LNCaP clone FGC (cell line): ENCODE data around the gene PRDM5.

Experiments used
- DNase-seq: peaks from one replicate; pipeline ENCODE4 v3.0.0-alpha.2; 2011; ENCODE audit warnings: low read depth
- H3K4me3 ChIP-seq: 2 replicates; pipeline ENCODE4 v1.5.1; 2011; ENCODE audit warnings: mild to moderate bottlenecking, low read depth, low read length, control low read depth
- TF ChIP-seq, protein P1 (sequence below): IDR thresholded peaks from 2 replicates; pipeline ENCODE4 v1.5.1; 2012; ENCODE audit warnings: mild to moderate bottlenecking; ENCODE audit not compliant: control insufficient read depth, insufficient read depth; ENCODE audit errors: extremely low read depth

Gene PRDM5

DNA sequence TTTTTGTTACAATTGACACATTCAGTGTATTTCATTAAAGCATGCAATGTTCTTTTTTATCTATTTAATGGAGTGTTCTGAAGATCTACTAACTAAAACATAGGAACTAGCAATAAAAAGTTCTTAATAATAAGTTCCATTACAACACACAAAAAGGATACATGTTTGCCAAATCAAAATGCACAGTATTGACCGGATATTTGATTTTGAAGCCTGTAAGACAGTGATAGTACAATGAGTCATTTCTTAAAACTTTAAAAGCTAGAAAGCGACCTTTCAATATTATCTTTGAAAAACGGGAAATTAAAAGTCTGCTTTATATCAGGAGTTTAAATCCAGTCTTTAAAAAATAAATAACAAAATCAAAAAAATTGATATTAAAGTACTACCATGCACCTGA, 2.4 kb upstream of the PRDM5 start:
- no peak overlapping the region for H3K4me3 ChIP-seq
- no peak for DNase-seq
- TF ChIP-seq, protein P1, sequence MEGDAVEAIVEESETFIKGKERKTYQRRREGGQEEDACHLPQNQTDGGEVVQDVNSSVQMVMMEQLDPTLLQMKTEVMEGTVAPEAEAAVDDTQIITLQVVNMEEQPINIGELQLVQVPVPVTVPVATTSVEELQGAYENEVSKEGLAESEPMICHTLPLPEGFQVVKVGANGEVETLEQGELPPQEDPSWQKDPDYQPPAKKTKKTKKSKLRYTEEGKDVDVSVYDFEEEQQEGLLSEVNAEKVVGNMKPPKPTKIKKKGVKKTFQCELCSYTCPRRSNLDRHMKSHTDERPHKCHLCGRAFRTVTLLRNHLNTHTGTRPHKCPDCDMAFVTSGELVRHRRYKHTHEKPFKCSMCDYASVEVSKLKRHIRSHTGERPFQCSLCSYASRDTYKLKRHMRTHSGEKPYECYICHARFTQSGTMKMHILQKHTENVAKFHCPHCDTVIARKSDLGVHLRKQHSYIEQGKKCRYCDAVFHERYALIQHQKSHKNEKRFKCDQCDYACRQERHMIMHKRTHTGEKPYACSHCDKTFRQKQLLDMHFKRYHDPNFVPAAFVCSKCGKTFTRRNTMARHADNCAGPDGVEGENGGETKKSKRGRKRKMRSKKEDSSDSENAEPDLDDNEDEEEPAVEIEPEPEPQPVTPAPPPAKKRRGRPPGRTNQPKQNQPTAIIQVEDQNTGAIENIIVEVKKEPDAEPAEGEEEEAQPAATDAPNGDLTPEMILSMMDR = no peak

DNA sequence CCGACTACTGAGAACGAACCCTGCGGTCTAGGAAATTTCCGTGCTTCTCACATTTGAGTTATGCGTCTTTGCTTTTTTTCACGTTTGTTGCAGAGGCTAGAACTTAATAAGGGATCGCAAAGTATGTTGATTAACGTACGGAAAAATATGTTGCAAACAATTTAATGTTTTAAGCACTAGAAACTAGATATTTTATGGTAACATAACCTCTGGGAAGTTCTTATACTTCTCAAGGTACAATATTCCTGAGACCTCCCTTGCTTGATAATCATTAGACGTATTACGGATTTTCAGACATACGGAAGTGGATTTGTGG, 639 bp upstream of the PRDM5 start:
- DNase-seq = no peak
- TF ChIP-seq, protein P1 = no peak
- H3K4me3 ChIP-seq = no peak overlapping the region

DNA sequence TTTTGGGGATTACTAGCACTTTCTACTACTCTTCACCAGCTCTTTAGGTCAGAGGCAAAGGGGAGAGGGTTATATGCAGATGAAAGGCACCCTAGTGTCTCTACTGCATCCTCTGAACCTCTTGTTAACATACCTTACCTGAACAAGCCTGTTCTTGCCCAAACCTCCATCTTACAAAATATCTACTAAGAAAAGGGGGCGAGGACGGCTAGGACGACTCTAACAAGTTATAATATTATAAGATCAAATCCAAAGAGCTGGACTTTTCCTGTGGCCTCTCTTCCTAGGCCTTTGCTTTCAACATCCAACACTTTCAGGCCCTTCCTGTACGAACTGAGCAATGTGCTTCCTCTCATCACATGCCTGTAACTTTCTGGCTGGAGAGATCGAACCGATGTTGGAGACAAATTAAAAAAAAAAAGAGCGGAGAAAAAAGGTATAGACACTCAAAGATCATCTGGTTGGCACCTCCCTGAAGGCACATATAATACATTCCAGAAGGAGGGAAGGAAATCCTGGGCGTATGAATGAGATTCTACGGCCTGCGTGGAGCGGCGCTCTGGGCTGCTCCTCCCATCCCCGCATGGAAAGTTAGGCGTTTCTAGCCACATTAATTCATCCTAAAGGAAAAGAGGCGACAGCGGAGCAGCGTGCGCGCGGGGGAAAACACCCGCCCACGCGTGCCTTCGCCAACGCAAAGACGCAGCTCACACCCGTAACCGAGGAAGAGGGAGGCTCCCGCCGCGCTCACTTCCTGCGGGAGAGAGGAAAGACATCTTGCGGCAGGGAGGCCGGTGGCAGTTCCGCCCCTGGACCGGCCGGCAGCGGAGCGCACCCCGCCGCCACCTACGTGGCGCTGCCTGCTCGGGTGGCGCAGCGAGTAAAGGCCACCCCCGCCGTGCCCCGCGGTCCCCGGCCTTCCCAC, 808 bp downstream of the PRDM5 start:
- no peak for DNase-seq
- peak overlapping the region; percentile 39 for H3K4me3 ChIP-seq
- TF ChIP-seq, protein P1 = no peak

DNA sequence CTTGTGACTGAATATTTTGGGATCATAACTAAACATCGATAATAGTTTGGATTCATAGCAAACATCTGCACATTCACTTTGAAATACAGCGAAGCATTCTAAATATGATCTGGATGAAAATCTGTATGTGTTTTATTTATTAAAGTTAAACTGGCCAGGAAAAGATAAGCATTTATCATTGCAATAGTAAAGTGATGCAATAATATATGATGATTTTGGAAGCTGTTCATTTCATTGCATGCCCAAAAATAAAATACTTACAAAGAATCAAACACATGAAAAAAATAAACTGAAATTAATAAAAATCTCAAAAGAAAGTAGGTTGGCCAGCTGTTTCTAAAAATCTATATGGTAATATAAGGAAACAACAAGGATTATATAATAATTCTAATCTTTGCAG, 1.9 kb downstream of the PRDM5 start:
- no peak overlapping the region for H3K4me3 ChIP-seq
- TF ChIP-seq, protein P1 = no peak
- no peak for DNase-seq

DNA sequence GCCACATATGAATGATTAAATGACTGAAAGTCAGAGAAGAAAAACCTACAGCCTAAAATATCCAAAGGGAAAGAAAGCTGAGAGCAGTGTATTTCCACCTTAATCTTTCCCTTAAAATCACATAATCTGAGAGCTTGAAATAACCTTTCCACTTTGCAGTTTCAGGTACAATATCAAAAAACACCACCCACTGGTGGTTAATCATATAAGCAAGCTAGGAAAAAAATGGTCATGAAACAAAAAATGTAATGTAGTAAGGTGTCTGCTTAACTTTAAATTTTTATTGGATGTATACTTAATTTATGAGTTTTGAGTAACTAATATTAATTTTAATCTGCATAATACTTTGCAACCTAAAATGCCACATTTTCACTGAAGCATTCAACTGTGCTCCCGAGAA, 3.2 kb downstream of the PRDM5 start:
- no peak for DNase-seq
- H3K4me3 ChIP-seq = no peak overlapping the region

DNA sequence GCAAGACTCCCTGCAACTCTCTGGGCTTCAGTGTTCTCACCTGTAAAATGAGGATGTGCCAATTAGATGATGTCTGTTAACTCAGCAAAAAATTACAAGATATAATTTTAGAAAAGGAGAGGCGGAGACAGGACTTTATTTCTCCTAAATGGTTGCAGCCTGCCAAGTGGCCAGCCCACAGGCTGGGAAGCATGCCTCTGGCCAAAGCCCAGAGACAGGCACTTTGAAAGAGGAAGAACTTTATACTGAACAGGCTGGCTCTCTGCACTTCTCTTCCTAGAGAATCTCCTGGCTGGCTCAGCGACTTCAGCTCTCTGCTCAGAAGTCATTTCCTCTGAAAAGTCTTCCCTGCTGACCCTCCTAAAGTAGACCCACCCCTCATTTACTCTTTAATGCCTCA, 3.7 kb downstream of the PRDM5 start:
- no peak for DNase-seq
- H3K4me3 ChIP-seq = no peak overlapping the region
- TF ChIP-seq, protein P1 = no peak

More for the DNA sequence above, 3.2 kb downstream of the PRDM5 start:
- TF ChIP-seq, protein P1 = peak; percentile 22; the same call in 1 of the 2 replicates

DNA sequence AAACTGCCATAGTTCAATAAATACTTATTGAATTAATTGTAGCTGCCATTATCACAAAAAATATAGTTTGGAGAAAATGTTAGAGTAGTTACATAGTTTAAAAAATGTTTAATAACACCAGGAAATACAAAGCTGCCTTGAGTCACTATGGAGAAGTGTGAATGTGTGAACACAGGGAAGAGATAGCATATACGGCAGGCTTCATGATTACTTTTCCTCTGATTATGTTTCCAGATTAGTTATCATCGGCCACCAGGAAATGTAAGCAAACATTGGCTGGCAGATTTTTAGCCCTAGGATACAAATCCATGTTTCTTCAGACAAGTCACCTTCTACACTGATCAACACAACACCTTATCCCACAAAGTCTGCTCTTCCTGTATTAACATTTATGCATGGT, 4.4 kb downstream of the PRDM5 start:
- no peak overlapping the region for H3K4me3 ChIP-seq
- TF ChIP-seq, protein P1 = no peak

More for the DNA sequence above, 4.4 kb downstream of the PRDM5 start:
- no peak for DNase-seq
